ENCODE results near the gene KCNG2. TPM values are rescaled to one million over a fixed set of nuclear protein-coding genes. Genes with fewer than 3 reads are reported as not detected.

Gene KCNG2
- total RNA-seq, 1 experiment from 2014 or later = not detected

GRCh38 chr18:79760348-79760747 lies 37.4 kb upstream of the KCNG2 start:
- ChIA-PET CTCF (no interaction called here), POLR2A (no interaction called here), RAD21 (ENCODE audit: low non-redundant PET in 1 of 2, low total read pairs in 2 of 2, uncharacterized antibody in 2 of 2, unreplicated experiment in 2 of 2) (no interaction called here)
- Histone ChIP-seq H2AFZ (ENCODE audit: low read depth, low read length, poor library complexity, severe bottlenecking) (no peak overlapping the region), H3K27me3 (ENCODE audit: insufficient read depth, low read length) (no peaks in the 10 kb centered on the region), H3K9me2 (ENCODE audit: insufficient read depth) (no peaks in the 10 kb centered on the region), H4K20me1 (ENCODE audit: insufficient read depth) (no peaks in the 10 kb centered on the region), H3K9ac (ENCODE audit: low read length) (no peak overlapping the region), H3K79me2 (ENCODE audit: insufficient read depth, low read length) (no peaks in the 10 kb centered on the region), H3K27ac (ENCODE audit: low read depth, low read length) (no peak overlapping the region), H3K9me3 (ENCODE audit: control insufficient read depth in 1 of 2, insufficient read depth in 1 of 2, low read depth in 1 of 2, low read length in 2 of 2) (no peaks in the 10 kb centered on the region), H3K4me2 (ENCODE audit: low read length) (no peak overlapping the region), H3K36me3 (ENCODE audit: control insufficient read depth in 1 of 2, insufficient read depth in 2 of 2, low read length in 2 of 2) (no peaks in the 10 kb centered on the region), H3K4me1 (ENCODE audit: control insufficient read depth in 1 of 2, insufficient read depth in 2 of 2, low read length in 2 of 2) (no peaks in the 10 kb centered on the region), H3K4me3 (replicated peaks in 1 of 2; ENCODE audit: low read depth in 1 of 2, low read length in 2 of 2) (no peak overlapping the region)
- ATAC-seq (no peak), DNase-seq (ENCODE audit: low read depth, low spot score) (no peak)
- TF ChIP-seq POLR2A (IDR thresholded peaks at IDR 0.05; ENCODE audit: borderline replicate concordance, extremely low read depth, insufficient read depth, insufficient read length) (no peak), ZBTB33 (IDR thresholded peaks at IDR 0.05; ENCODE audit: extremely low read depth, insufficient replicate concordance, low read length) (no peak), CEBPB (IDR thresholded peaks at IDR 0.05; ENCODE audit: low read depth) (no peak), REST (IDR thresholded peaks at IDR 0.05; ENCODE audit: low read depth) (no peak), RAD21 (IDR thresholded peaks at IDR 0.05; ENCODE audit: low read depth) (no peak), EZH2phosphoT487 (IDR thresholded peaks at IDR 0.05; ENCODE audit: borderline replicate concordance) (no peak), CTCF (IDR thresholded peaks at IDR 0.05 in 2 of 3, conservative IDR thresholded peaks at IDR 0.05 in 1 of 3; ENCODE audit: borderline replicate concordance in 1 of 3, insufficient read depth in 1 of 3, low read depth in 2 of 3, low read length in 2 of 3) (no peak), ATF3 (IDR thresholded peaks at IDR 0.05) (no peak), SIN3A (IDR thresholded peaks at IDR 0.05; ENCODE audit: low read depth) (no peak), YY1 (IDR thresholded peaks at IDR 0.05; ENCODE audit: extremely low read depth, insufficient replicate concordance, low read depth, low read length) (no peak), JUND (IDR thresholded peaks at IDR 0.05) (no peak), ZFX (IDR thresholded peaks at IDR 0.05) (no peak)
- intact Hi-C loops (cut with micrococcal nuclease) = loop anchor here (10.0 kb wide), 1 partner anchor 64 kb away; no protein-coding TSS in a partner anchor
- BruUV-seq (replicated peaks) = no TSS peak

Measured in HCT116 (cell line).